Heart left ventricle (tissue), 16 donors: ENCODE data around the gene SATB2. TPM values are rescaled to one million over a fixed set of nuclear protein-coding genes. Genes with fewer than 3 reads are reported as not detected.

ENCODE experiments used
- ATAC-seq, 4 donors: fragments of 200-7000 bp; cut with Tn5 transposase; one replicate each; pipeline ENCODE4 v1.9.1; 2020 to 2022; ENCODE audit warnings: moderate library complexity in 4 of 4, mild to moderate bottlenecking in 3 of 4, moderate number of reproducible peaks in 1 of 4
- DNase-seq, 5 donors: peaks; one replicate each; pipeline ENCODE4 v3.0.0-alpha.2; 2020
- H3K27ac ChIP-seq, 12 donors: fragments of 200-600 bp; sonication (generic) in 4 of 12; one replicate each; pipeline versions ENCODE4 v1.5.0 to v1.8.0; 2016 to 2022; ENCODE audit warnings: mild to moderate bottlenecking in 2 of 12
- H3K27me3 ChIP-seq, 9 donors: fragments of 200-600 bp; sonication (generic) in 2 of 9; one replicate each; pipeline versions ENCODE4 v1.5.1 to v1.8.0; 2016 to 2022; ENCODE audit warnings: mild to moderate bottlenecking in 3 of 9
- H3K36me3 ChIP-seq, 9 donors: fragments of 200-600 bp; sonication (generic) in 2 of 9; one replicate each; pipeline versions ENCODE4 v1.5.0 to v1.8.0; 2018 to 2022; ENCODE audit warnings: mild to moderate bottlenecking in 2 of 9
- H3K4me1 ChIP-seq, 12 donors: fragments of 200-600 bp; sonication (generic) in 4 of 12; one replicate each; pipeline versions ENCODE4 v1.5.0 to v1.8.0; 2016 to 2022; ENCODE audit warnings: mild to moderate bottlenecking in 3 of 12
- H3K4me3 ChIP-seq, 12 donors: fragments of 200-600 bp; sonication (generic) in 4 of 12; one replicate each; pipeline versions ENCODE4 v1.5.0 to v1.8.0; 2017 to 2022; ENCODE audit warnings: mild to moderate bottlenecking in 9 of 12, moderate library complexity in 4 of 12
- H3K9me3 ChIP-seq, 12 donors: fragments of 200-600 bp; sonication (generic) in 4 of 12; one replicate each; pipeline versions ENCODE4 v1.5.0 to v1.8.0; 2016 to 2022; ENCODE audit warnings: mild to moderate bottlenecking in 1 of 12
- CTCF ChIP-seq, 12 donors: fragments of 200-600 bp; sonication (generic) in 4 of 12; IDR thresholded peaks; one replicate each; pipeline versions ENCODE4 v1.5.0 to v1.8.0; 2018 to 2022; ENCODE audit warnings: antibody characterized with exemption in 12 of 12, mild to moderate bottlenecking in 5 of 12
- POLR2A ChIP-seq, 2 donors: fragments of 450-650 bp; IDR thresholded peaks; one replicate each; pipeline ENCODE4 v1.6.1; 2017; ENCODE audit warnings: antibody characterized with exemption in 2 of 2, mild to moderate bottlenecking in 2 of 2, moderate library complexity in 2 of 2
- WGBS, 4 donors: extraction: QIAGEN DNeasy Blood & Tissue Kit in 2 of 4; methylation state at CpG; one replicate each; pipeline versions ENCODE4 v1.1.5 to v1.1.7; 2013 to 2018; 5-methylcytosine and 5-hydroxymethylcytosine counted together
- intact Hi-C, 10 donors: fragments of 100-400 bp; cut with DNase I; formaldehyde crosslinking; loops; one replicate each; pipeline versions ENCODE4 v1.11.1 to v1.14.2; 2022
- polyA plus RNA-seq, 2 donors: library from polyadenylated mRNA; stranded (reverse); fragments of 200-250 nt; gene quantifications; one replicate each; pipeline ENCODE4 v1.2.3, GENCODE V29; 2013
- total RNA-seq, 9 donors: library from RNA; depleted of rRNA in 2 of 9; stranded (reverse); fragments of >200 nt in 2 of 9; fragmentation: NEBNext Ultra II Directional in 3 of 9; extraction: Animal tissue kit (Norgen Biotek cat#: 25700) in 3 of 9; gene quantifications; one replicate each; pipeline versions ENCODE4 v1.1.0 to v1.2.4, GENCODE V29; 2016 to 2023
- donor health status: ischemic (EF 13 %, LVEDD 7.1; RV severe dilation, severe dysfunction).
- donor health status: healthy with polysubstance abuse.
- donor health status: DM: no; HTN: yes; CAD: no.
- donor health status: DM: no; HTN: no; CAD: no.
- donor health status: ischemic (EF 25% LVEDD 6.9; RV normal size, moderate dysfunction).
- donor health status: ischemic (EF 25% LVEDD 5.7; RV mildly dilated, moderate dysfunction).
- donor health status: healthy.
- donor health status: DM: yes; HTN: yes; CAD: no.
- donor health status: ischemic (EF 35%, LVEDD 5.7; RV mildly dilated, moderate dysfunction).
- donor health status: nonischemic (EF 11% LVEDD 7.7; RV severe dilation, severe dysfunction).
- donor health status: DM: yes; HTN: yes; CAD: no.
- donor health status: PGD.
- donor health status: ischemic (EF 29% LVEDD 5.4; RV normal size, mild dysfunction).
- donor health status: nonischemic (EF 23%, LVEDD 6.1; RV moderate dilation, normal function).

SATB2 gene
- total and polyA plus RNA-seq, 11 donors: 0.38 to 3.3 (median 1.2) TPM

GRCh38 chr2:199456383-199457146, 1.2 kb downstream of the SATB2 start:
- intact Hi-C loops: no loop called here
- no peaks in the 10 kb centered on the region for H3K36me3 ChIP-seq
- peaks cover 48 to 83% (median 77%) of the 10 kb centered on the region in 9 donors for H3K27me3 ChIP-seq
- ATAC-seq (no peak), DNase-seq (no peak)
- H3K4me1 ChIP-seq: peaks cover 6 to 46% (median 27%) of the 10 kb centered on the region in 12 donors
- TF ChIP-seq CTCF (IDR thresholded peaks at IDR 0.05) (no peak), POLR2A (IDR thresholded peaks at IDR 0.05) (no peak)
- H3K9me3 ChIP-seq: no peaks in the 10 kb centered on the region
- 4 to 6% (median 5%) methylated on average over 43 to 44 of the region's 44 CpGs for WGBS, 4 donors
- H3K4me3 ChIP-seq: peak overlapping the region; percentile 3 to 97 (median 82)
- H3K27ac ChIP-seq: no peak overlapping the region

- H3K27ac ChIP-seq: no peak overlapping the region
- no peaks in the 10 kb centered on the region for H3K36me3 ChIP-seq
- H3K9me3 ChIP-seq: no peaks in the 10 kb centered on the region
- TF ChIP-seq CTCF (IDR thresholded peaks at IDR 0.05) (no peak), POLR2A (IDR thresholded peaks at IDR 0.05) (no peak)
- WGBS, 4 donors: 3% methylated on average over 29 to 55 of the region's 55 CpGs
- peaks cover 43 to 83% (median 73%) of the 10 kb centered on the region in 9 donors for H3K27me3 ChIP-seq
- peaks cover 6 to 46% (median 27%) of the 10 kb centered on the region in 12 donors for H3K4me1 ChIP-seq
- peak overlapping the region in 10 of 12 donors; percentile 7 to 92 (median 14) for H3K4me3 ChIP-seq
- DNase-seq (peak in 2 of 5 donors; percentile 27 to 61), ATAC-seq (no peak)
- intact Hi-C loops: no loop called here
Measured at GRCh38 chr2:199455545-199456382, 2.0 kb downstream of the SATB2 start.

GRCh38 chr2:199455210-199455544, 2.6 kb downstream of the SATB2 start:
- WGBS, 4 donors: 37 to 52% (median 48%) methylated on average over 7 of the region's 7 CpGs
- no peak for TF ChIP-seq CTCF (IDR thresholded peaks at IDR 0.05)
- no peak for TF ChIP-seq POLR2A (IDR thresholded peaks at IDR 0.05)
- ATAC-seq: no peak
- no peak overlapping the region for H3K27ac ChIP-seq
- peaks cover 38 to 83% (median 73%) of the 10 kb centered on the region in 9 donors for H3K27me3 ChIP-seq
- H3K4me1 ChIP-seq: peaks cover 6 to 43% (median 26%) of the 10 kb centered on the region in 12 donors
- H3K9me3 ChIP-seq: no peaks in the 10 kb centered on the region
- no peak for DNase-seq
- H3K4me3 ChIP-seq: peak overlapping the region in 1 of 12 donors; percentile 16
- H3K36me3 ChIP-seq: no peaks in the 10 kb centered on the region
- intact Hi-C loops: no loop called here

- Histone ChIP-seq H3K4me1 (peaks cover 6 to 27% (median 19%) of the 10 kb centered on the region in 12 donors), H3K4me3 (no peak overlapping the region), H3K36me3 (no peaks in the 10 kb centered on the region), H3K27ac (no peak overlapping the region), H3K9me3 (no peaks in the 10 kb centered on the region), H3K27me3 (peaks cover 42 to 98% (median 76%) of the 10 kb centered on the region in 9 donors)
- TF ChIP-seq POLR2A (IDR thresholded peaks at IDR 0.05): no peak
- no peak for TF ChIP-seq CTCF (IDR thresholded peaks at IDR 0.05)
- ATAC-seq: no peak
- intact Hi-C loops: no loop called here
- no peak for DNase-seq
Measured at GRCh38 chr2:199452991-199453379, 4.8 kb downstream of the SATB2 start.
